Activated T-cell treated with anti-CD3 and anti-CD28 coated beads, Interleukin-2, amount 50 U/mL, for 1 hour (primary cell): ENCODE measurements around the gene TMX2.
A peak's percentile ranks its signal among the peaks of the same experiment; 100 is the strongest.
"Not testable (repeated sequence)": the region's sequence is repeated elsewhere in the genome, so short reads cannot be mapped to it uniquely, and the experiment has no call there.

Source experiments
- DNase-seq: peaks from one replicate; pipeline ENCODE4 v3.0.0-alpha.2; 2020

The TMX2 gene

GRCh38 chr11:57716726-57717125 lies 4.3 kb downstream of the TMX2 start:
- DNase-seq: not testable (repeated sequence)

DNA sequence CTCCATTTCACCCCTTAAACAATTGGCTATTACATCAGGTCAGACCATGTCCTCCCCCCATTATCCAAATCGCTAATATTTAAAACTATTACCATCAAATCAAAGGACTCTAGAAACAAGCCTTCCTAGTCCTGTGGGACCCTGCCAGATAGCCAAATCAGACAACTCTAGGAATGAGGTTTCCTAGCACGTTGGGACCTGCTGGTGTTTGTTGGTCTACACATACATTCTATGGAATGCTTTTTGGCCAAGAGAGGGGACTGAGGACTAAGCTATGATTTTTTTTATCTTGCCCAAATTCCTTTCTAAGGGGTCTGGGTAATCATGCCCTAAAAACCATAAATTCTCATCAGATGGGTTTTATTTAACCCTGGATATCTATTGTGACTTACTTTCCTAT lies 14.8 kb downstream of the TMX2 start:
- no peak for DNase-seq

GRCh38 chr11:57728829-57729228 lies 16.4 kb downstream of the TMX2 start:
- no peak for DNase-seq

- DNase-seq: no peak
Measured at GRCh38 chr11:57729479-57729878, 17.1 kb downstream of the TMX2 start.

GRCh38 chr11:57732661-57733060 lies 20.3 kb downstream of the TMX2 start:
- DNase-seq: no peak

GRCh38 chr11:57735619-57736298 lies 23.4 kb downstream of the TMX2 start:
- DNase-seq: no peak

DNA sequence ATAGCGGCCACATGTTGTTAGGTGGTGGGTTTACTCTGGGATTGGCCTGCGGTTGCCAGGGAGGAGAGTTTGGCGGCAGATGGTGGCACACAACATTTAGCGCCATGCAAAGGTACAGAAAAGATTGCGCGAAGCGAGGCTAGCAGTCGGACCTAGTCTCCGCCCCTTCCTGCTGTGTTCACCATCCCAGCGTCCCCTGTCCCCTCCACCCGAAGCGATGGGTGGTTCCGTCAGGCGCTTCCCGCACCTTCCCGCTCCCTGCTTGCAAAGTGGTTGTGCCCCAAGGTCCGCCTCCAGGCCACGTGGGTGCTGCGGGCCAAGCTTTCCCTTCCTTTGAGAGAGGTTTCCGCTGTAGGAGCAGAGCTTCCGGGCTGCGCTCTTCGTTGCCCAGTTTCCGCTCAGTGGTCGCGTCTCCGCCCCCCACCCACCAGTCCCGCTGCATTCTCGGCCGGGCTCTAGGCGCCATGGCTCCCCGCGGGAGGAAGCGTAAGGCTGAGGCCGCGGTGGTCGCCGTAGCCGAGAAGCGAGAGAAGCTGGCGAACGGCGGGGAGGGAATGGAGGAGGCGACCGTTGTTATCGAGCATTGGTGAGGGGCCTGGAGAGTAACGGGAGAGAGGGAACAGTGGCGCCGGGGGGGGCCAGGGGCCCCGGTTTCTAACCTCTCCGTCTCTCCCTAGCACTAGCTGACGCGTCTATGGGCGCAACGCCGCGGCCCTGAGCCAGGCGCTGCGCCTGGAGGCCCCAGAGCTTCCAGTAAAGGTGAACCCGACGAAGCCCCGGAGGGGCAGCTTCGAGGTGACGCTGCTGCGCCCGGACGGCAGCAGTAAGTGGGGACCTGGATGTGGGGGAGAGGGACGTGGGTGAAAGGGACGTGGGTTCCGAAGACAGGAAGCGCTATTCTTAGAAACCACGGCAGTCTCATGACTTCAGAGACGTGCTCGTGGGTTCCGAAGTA lies 29.0 kb downstream of the TMX2 start, which contains the start of gene SELENOH:
SELENOH (plus strand) TSS at position 360 of the 955 bp plus-strand sequence; CDS start at position 465, 105 bp downstream.
- DNase-seq: peak; percentile 91

- DNase-seq: no peak
Measured at GRCh38 chr11:57742087-57742452, 29.7 kb downstream of the TMX2 start.

- no peak for DNase-seq
Measured at GRCh38 chr11:57744357-57744756, 32.0 kb downstream of the TMX2 start.

GRCh38 chr11:57745206-57745605 lies 32.8 kb downstream of the TMX2 start:
- no peak for DNase-seq

- no peak for DNase-seq
Measured at GRCh38 chr11:57746920-57747319, 34.5 kb downstream of the TMX2 start.

- no peak for DNase-seq
Measured at GRCh38 chr11:57751176-57751575, 38.8 kb downstream of the TMX2 start.

DNA sequence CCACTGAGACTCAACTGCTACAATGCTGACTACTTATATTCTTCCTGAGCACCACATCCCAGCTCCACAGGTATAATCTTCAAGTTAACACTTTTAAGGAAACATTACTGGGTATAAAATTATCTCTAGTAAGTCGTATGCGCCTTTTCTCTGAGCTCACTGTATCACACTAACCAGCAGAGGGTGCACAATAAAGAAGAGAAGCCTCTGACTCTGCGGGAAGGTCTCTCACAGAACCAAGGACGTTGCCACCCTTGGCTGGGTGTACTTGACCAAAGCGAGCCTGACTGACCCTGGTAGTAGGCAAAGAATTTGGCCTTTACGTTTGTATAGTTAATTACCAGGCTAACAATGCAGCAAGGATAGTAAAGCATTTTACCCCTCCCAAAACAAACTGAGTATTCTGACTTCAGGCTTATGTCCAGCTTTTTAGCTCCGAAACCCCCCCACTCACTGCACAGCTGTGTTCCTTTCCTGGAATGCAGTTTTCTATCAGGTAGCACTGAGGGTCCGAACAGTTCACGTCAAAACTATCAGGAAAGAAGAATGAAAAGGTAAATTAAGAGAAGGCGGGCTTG lies 39.4 kb downstream of the TMX2 start, which contains the start of gene BTBD18:
BTBD18 (minus strand) TSS at position 144 of the 578 bp plus-strand sequence. CDS start 631 bp downstream, outside the sequence.
- no peak for DNase-seq

DNA sequence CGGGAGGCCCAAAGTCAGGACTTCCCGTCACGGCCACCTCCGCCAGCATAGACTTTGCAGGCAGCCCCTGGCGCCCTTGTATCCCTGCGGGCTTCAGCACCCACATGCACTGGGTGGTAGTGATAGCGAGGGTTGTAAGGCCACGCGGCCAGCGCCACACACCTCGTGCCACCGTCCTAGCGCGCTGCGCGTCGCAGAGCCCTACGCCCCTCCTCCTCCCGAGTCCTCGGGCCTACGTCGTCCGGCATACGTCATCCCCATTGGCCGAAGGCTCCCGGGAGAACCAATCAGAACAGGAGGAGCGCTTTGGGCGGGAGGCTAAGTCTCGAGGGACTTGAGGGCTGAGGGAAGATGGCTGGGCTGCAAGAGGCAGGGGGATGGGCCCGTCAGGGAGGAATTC lies 40.6 kb downstream of the TMX2 start:
- no peak for DNase-seq

- no peak for DNase-seq
Measured at GRCh38 chr11:57758174-57758573, 45.8 kb downstream of the TMX2 start.

GRCh38 chr11:57761301-57762234 lies 49.2 kb downstream of the TMX2 start, which contains the start of gene CTNND1:
Gene CTNND1, plus strand, starts transcription at chr11:57761802. Its CDS starts 29,677 bp downstream, at chr11:57791479.
- no peak for DNase-seq

GRCh38 chr11:57762235-57762861 lies 50.0 kb downstream of the TMX2 start:
- DNase-seq: no peak

GRCh38 chr11:57763568-57763967 lies 51.2 kb downstream of the TMX2 start:
- no peak for DNase-seq

- DNase-seq: no peak
Measured at GRCh38 chr11:57764021-57764420, 51.6 kb downstream of the TMX2 start.

GRCh38 chr11:57764566-57764965 lies 52.2 kb downstream of the TMX2 start:
- no peak for DNase-seq

DNA sequence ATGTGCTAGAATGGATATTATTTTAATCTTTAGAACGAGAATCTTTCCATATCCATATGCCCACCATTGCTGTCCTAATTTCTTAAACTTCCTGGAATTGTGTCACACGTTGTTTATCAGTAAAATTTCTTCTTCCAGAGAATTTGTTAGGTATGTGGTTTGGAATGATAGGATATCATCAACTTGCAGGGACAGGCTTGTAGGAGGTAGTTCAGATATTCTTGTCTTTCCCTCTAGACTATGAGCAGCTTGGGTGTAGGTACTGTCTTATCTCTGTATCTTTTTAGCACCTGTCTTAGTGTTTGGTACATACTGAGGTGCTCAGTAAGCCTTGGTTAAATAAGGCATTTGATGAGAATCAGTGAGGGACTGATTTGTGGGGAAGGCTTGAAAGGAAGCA lies 52.6 kb downstream of the TMX2 start:
- DNase-seq: no peak

GRCh38 chr11:57770793-57771192 lies 58.4 kb downstream of the TMX2 start:
- no peak for DNase-seq
